GM06990 (cell line): ENCODE measurements around the gene AGAP1.
A peak's percentile ranks its signal among the peaks of the same experiment; 100 is the strongest.

Experiments
- DNase-seq: peaks from one replicate; pipeline ENCODE4 v3.0.0-alpha.2; 2011; ENCODE audit not compliant: insufficient read length; ENCODE audit errors: extremely low read depth
- H3K27me3 ChIP-seq: replicated peaks from 2 replicates; pipeline ENCODE4 v1.6.0; 2011; ENCODE audit warnings: low read length; ENCODE audit not compliant: control insufficient read depth, insufficient read depth
- H3K36me3 ChIP-seq: 2 replicates; pipeline ENCODE4 v1.5.1; 2011; ENCODE audit warnings: low read length; ENCODE audit not compliant: control insufficient read depth, insufficient read depth
- H3K4me3 ChIP-seq: replicated peaks from 2 replicates; pipeline ENCODE4 v1.5.1; 2011; ENCODE audit warnings: low read depth, mild to moderate bottlenecking, control low read depth, low read length
- CTCF ChIP-seq: IDR thresholded peaks from 2 replicates; pipeline ENCODE4 v1.5.1; 2011; ENCODE audit warnings: low read length, control low read depth, mild to moderate bottlenecking, inconsistent platforms; ENCODE audit not compliant: insufficient read depth, poor library complexity, severe bottlenecking

Gene AGAP1

GRCh38 chr2:235486729-235487128, 7.1 kb upstream of the AGAP1 start:
- H3K36me3 ChIP-seq = no peaks in the 10 kb centered on the region
- no peak overlapping the region for H3K4me3 ChIP-seq
- H3K27me3 ChIP-seq = no peaks in the 10 kb centered on the region
- no peak for DNase-seq
- TF ChIP-seq CTCF = no peak

- no peaks in the 10 kb centered on the region for H3K36me3 ChIP-seq
- H3K27me3 ChIP-seq = no peaks in the 10 kb centered on the region
- H3K4me3 ChIP-seq = no peak overlapping the region
- DNase-seq = no peak
- no peak for TF ChIP-seq CTCF
Measured at GRCh38 chr2:235489897-235490296, 3.9 kb upstream of the AGAP1 start.

GRCh38 chr2:235492850-235493344, 946 bp upstream of the AGAP1 start:
- Histone ChIP-seq H3K4me3 (no peak overlapping the region), H3K36me3 (no peaks in the 10 kb centered on the region), H3K27me3 (no peaks in the 10 kb centered on the region; the same call in 1 of the 2 replicates)
- TF ChIP-seq CTCF = no peak
- no peak for DNase-seq

- TF ChIP-seq CTCF = no peak
- no peaks in the 10 kb centered on the region; the same call in 1 of the 2 replicates for H3K27me3 ChIP-seq
- peak; percentile 22 for DNase-seq
- no peaks in the 10 kb centered on the region for H3K36me3 ChIP-seq
- H3K4me3 ChIP-seq = no peak overlapping the region
Measured at GRCh38 chr2:235493402-235493774, 455 bp upstream of the AGAP1 start.

GRCh38 chr2:235494716-235495372, 1.0 kb downstream of the AGAP1 start:
- peak; percentile 37 for DNase-seq
- H3K4me3 ChIP-seq = peak overlapping the region; percentile 35

More at GRCh38 chr2:235494716-235495372, 1.0 kb downstream of the AGAP1 start:
- no peaks in the 10 kb centered on the region for H3K36me3 ChIP-seq
- H3K27me3 ChIP-seq = no peaks in the 10 kb centered on the region; the same call in 1 of the 2 replicates
- no peak for TF ChIP-seq CTCF
